NCI-H2196 treated with DMSO at 0.1 percent for 48 hours (cell line): Measurements from ENCODE around the gene RNASE1.
"Not testable (repeated sequence)": the region's sequence is repeated elsewhere in the genome, so short reads cannot be mapped to it uniquely, and the experiment has no call there.

ENCODE experiments used
- DNase-seq: peaks from one replicate; lab custom pipeline; 2025; ENCODE audit not compliant: unreplicated experiment; lab: John Stamatoyannopoulos, UW

Gene RNASE1

DNA sequence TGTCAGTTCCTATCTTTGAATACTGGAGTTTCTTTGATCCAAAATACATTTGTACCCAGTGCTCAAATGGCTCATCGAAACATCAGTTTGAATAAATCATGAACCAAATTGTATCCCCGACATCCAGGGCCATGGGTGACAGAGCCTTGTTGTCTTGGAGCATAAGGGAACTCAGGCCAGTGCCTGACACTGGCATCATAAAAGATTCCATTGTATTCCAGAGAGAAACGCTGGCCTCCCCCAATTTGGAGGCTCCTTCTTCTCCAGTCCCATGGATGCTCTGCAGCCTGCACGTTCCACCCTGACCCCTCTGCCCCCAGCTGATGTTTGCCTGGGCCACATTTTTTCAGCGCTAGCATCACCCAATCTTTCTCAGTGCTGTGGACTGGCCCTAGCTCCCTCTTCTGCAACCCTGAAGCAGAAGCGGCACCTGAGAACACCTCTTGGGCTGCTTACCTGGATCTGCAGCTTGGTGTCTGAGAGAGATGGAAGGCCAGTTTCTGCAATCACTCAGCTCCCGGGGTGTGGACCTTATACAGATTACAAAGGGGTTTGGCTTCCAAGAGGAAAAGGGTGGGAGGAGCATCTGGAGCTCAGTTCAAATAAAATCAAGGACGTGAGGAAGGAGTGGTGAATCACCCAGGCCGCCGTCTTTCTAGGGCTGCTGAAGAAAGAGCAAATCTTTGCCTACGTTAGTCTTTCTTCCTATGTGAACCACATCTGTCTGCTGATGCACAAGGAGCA is at the start of gene RNASE1:
Gene RNASE1 (minus strand): TSS at position 504 of the 744 bp plus-strand sequence. CDS start 776 bp downstream, outside the sequence.
- DNase-seq: no peak

DNA sequence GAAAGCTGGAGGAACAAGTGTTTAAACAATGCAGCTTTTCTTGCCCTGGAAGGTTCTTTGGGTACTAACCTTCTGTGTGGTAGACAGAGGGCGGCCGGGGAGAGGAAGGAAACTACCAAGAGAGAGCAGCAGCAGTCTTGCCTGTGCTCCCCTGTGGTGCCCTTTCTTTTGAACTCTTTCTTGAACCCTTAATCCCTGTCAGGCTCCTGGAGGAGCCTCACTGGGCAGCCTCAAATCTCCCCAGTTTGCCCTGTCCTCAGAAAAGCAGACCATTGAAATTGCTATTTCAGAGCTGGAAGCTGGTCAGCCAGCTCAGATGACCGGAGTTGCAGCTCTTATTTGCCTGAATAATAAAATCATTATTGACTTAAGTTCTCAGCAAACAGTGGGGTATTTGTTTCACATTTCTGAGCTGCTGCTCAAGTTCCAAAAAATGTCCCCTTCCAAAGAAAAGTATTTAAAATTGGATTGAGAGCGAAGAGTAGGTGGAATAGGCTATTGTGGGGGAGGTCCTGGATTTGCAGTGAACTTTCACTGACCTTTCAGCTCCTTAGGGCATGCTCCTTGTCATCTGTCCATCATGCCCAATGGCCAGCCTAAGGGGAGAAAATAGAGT is 46.4 kb upstream of the RNASE1 start:
- DNase-seq: no peak

DNA sequence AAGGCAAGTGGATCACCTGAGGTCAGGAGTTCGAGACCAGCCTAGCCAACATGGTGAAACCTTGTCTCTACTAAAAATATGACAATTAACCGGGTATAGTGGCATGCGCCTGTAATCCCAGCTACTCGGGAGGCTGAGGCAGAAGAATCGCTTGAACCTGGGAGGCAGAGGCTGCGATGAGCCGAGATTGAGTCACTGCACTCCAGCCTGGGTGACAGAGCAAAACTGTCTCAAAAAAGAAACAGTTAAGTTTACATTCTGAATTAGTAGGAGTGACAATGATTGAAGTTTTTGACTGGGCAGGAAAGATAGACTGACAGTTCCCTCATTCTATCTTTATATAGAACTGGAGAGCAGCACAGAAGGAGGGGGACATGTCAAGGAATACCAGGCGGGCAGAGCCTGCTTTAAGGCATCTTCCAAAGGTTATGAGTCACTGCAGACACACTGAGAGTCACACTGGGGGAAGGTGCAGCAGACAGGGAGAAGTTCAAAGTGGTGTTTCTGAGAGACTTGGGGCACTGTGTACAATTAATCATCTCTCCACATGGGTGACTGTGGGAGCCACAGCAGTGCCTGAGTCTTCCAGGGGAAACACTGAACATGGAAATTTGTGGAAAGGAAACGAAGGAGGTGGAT is 45.8 kb upstream of the RNASE1 start:
- no peak for DNase-seq

DNA sequence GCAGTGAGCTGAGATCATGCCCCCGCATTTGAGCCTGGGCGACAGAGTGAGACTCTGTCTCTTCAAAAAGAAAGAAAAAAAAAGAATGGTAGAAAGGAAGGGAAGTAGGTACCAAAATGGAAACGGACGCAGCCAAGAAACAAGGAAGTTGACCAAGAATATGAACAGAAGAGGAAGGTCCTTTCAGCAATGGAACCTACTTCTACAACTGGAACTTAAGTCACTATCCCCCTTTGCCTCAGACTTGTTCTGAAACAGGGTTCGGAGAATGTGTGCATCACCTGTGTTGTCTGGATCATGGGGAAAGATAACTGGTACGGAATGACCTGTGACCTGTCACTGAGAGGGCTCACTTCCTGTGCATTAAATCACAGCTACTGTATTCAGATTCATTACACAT is 43.9 kb upstream of the RNASE1 start:
- no peak for DNase-seq

DNA sequence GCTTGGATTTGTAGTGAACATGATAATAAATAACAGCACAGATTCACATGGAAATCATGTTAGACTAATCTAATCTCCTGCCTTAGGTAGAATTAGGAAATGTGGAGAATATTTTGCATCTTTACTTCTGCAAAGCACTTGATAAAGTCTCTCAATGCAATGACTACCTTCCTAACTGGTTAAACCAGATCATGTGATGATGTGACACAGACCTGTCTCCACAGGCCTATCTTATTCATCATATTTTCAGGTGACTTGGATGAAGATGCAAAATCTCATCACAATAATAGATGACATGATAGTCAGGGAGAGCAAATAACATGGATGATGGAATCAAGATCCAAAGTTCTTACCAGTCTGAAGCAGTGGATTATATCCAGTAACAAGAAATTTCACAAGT is 38.5 kb upstream of the RNASE1 start:
- no peak for DNase-seq

DNA sequence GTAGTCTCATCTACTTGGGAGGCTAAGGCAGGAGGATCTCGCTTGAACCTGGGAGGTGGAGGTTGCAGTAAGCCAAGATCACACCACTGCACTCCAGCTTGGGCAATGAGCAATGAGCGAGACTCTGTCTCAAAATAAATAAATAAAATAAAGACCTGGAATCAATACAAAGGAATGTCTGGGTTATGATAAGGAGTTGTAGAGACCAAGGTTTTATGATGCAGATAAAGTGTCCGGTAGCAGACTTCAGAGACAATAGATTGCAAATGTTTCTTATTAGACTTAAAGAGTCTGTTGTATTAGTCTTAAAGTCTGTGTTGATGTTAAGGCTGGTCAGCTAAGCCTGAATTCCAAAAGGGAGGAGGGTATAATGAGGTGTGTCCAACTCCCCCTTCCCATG is 35.2 kb upstream of the RNASE1 start:
- DNase-seq: no peak

DNA sequence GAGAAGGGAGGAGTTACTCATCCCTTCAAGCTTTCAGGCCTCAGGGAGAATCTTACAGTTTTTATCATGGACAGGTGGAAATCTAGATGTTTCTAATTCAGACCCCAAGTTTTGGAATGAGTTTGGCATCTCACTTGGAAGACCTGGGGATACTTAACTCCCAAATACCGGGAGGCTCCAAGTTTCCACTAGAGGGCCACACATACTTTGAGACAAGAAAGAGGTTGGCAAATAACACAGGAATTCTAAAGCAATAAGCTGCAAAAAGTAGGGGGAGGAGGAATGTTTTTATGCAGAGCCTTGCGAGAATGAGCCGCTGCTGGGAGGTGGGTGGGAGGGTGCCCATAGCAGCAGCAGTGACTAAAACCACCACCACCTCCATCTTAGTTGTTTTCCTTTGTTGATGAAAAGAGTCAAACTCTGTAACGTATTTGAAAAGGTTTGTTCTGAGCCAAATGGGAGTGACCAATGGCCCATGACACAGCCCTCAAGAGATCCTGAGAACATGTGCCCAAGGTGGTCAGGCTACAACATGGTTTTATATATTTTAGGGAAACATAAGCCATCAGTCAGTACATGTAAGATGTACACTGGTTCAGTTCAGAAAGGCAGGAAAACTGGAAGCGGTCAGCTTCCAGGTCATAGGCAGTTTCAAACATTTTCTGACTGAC is 34.2 kb upstream of the RNASE1 start:
- no peak for DNase-seq

DNA sequence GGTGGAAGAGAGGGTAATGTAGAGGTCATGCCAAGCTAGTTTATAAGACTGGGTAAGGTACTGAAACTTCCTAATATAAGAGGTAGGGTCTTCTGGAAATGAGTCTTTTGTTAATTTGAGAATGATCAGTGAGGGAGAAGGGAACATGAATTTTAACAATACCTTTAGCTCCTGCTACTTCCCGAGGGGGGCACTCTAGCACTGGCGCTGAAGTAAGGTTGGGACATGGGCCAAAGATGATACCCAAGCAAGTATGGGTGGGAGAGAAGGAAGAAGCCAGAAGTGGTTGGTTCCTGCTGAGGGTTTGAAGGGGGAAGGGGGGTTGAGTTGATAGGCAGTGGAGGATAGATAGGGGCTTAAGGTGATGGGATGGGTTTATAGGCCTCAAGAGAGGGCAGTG is 32.3 kb upstream of the RNASE1 start:
- no peak for DNase-seq

DNA sequence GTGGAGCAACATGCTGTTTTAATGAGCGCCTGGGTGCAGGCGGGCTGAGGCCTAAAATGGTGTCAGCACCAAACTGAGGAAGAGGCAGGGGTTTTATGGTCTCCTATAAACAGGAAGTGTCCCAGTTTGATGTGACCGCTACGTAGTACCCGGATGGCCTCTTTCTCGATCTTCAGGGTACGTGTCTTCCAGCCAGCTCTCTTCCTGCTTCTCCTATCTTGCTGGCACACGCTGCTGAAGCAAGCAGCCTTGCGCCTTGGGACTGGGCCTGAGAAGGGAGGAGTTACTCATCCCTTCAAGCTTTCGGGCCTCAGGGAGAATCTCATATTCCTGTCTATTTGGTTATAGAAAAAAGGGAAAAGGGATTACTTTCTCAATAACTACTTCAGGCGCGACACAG is 28.2 kb upstream of the RNASE1 start:
- DNase-seq: no peak

DNA sequence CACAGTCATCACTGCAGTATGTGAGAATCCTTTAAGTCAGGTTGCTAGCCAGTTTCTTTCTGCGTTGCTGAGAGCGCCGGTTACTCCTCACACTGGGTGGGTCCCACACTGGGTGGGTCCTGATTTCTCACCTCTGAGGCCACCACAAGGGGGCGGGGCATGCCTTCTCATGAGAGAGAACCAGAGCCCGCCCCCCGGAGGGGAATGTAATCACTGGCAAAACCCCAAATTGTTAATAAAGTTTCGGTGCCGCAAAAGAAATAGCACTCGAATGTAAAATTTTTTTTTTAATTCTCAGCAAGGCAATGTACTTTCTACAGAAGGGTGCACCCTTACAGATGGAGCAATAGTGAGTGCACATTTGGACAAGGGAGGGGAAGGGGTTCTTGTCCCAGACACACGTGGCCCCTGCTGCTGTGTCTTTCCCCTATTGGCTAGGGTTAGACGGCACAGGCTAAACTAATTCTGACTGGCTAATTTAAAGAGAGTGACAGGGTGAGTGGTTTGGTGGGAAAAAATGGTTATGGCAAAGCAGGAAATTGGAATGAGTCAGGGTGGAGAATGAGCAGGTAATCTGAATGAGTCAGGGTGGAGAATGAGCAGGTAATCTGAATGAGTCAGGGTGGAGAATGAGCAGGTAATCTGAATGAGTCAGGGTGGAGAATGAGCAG is 25.5 kb upstream of the RNASE1 start:
- not testable (repeated sequence) for DNase-seq

DNA sequence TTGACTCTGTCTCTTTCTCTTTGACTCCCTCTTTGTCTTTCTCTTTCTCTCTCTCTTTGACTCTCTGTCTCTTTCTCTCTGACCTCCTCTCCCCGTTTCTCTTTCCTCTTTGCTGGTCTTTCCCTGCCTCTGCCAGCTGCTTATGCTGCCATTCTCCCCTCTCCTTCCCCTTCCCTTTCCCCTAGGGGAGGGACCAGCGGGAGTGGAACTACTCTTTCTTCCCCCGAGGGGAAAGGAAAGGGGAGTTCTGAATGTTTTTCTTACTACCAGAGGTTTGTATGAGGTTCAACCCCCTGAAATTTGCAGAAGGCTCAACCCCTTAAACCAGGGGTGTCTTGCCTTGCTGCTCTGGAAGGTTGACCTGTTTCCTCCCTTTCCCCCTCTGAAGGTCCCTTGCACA is 24.7 kb upstream of the RNASE1 start:
- no peak for DNase-seq

DNA sequence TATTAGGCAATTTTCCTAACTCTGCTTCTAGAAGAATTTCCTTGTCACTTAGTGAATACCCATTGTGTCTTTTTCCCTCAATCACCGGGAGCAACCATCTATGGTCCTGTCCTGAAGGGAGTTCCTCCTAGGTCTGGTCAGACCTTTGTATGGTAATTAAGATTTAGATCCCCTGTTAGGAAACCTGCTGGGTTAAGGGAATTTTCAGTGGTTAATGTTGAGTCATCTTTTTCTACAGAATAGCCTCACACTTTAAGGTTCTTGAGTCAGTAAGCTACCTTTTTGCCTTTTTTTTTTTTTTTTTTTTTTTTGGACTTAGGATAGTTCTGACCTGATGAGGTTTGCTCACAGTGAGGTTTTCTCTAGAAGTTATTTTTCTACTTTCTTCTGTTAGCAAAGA is 24.0 kb upstream of the RNASE1 start:
- DNase-seq: not testable (repeated sequence)

DNA sequence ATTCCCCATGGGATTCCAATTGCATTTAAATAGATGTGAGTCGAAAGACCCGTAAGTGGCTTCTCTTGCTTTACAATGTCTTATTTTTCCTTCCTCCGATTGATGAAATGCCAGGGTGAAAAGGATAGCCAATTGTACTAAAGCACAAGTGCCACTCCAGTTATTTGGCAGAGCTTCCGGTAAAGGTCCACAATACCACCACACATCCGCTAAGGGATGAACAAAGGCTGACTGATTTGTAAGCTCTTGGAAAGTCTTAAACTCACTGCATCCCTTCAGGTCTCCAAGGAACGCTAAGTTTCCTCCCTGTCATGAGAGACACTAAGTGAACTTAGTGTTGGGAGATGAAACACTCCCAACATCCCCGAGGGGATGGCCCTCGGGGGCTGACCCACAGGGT is 21.2 kb upstream of the RNASE1 start:
- DNase-seq: no peak

DNA sequence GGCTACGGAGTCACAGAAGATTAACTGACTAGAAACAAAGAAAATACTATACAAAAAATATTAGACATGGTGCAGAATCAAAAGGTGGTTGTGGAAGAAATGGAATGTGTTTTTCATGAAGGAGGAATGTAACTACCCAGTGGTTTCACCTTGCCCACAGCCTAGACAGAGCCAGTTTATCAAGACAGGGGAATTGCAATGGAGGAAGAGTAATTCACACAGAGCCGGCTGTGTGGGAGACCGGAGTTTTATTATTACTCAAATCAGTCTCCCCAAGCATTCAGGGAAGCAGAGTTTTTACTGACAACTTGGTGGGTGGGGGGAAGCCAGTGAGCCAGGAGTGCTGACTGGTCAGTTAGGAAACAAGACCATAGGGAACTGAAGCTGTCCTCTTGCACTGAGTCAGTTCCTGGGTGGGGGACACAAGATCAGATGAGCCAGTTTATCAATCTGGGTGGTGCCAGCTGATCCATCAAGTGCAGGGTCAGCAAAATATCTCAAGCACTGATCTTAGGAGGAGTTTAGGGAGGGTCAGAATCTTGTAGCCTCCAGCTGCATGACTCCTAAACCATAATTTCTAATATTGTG is 19.0 kb upstream of the RNASE1 start:
- not testable (repeated sequence) for DNase-seq

DNA sequence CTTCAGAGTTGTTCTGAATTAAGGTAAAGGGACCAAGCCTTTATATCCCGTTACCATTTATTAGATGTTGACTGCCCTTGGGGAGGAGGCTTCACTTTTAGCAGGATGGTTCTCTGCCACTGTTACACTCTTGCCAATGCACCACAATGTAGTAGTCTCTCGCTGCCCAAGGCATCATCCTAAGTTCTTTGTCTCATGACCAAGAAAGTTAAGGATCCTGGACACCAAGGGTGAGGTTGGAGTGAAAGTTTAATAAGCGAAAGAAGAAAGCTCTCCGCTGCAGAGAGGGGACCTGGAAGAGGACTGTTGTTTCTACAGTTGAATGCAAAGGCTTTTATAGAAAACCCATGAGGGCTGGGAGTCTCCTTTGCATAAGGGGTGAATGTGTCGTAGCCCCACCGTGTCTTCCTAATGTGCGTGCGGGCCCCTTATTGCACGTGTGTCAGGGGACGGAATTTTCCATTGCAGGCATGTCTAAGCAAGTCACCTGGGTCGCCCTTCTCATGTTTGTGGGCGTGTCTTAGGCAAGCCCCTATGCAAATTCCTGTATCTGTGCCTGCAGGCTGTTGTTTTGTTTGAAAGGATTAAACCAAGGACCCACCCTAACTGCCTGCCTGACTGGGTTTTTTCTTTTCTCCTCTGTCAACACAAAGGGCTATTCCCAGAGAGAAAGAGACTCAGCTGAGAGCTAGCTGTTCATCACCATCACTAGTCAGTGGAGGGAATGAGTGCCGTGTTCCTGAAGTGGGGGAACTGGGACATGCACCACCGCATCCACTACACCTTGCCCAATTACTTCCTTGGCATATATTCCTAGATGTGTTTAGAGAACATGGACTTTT is 17.6 kb upstream of the RNASE1 start:
- no peak for DNase-seq

DNA sequence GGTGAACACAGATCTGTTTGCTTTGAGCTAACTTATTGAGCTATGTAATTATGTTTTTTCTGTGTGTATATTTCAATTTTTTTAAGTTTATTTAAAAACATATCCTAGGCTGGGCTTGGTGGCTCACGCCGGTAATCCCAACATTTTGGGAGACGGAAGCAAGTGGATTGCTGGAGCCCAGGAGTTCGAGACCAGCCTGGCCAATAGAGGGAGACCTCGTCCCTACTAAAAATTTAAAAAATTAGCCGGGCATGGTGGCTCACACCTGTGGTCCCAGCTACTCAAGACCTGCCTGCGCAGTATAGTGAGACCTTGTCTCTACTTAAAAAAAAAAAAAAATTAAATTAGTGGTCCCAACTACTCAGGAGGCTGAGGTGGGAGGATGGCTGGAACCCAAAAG is 16.2 kb upstream of the RNASE1 start:
- DNase-seq: no peak

DNA sequence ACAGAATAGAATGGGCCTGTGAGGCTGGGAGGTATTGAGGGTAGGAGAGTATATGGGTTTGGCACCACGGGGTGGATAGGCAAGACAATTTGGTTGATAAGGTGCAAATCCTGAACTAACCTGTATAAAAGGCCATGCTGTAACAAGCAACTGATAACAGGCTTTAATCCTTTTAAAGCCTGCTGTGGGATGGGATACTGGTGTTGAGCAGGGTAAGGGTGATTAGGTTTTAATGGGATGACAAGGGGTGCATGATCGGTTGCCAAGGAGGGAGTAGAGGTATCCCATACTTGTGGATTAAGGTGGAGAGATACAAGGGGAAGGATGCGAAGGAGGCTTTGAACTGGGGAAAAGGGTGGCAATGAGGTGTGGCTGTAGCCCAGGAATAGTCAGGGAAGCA is 13.3 kb upstream of the RNASE1 start:
- DNase-seq: not testable (repeated sequence)

DNA sequence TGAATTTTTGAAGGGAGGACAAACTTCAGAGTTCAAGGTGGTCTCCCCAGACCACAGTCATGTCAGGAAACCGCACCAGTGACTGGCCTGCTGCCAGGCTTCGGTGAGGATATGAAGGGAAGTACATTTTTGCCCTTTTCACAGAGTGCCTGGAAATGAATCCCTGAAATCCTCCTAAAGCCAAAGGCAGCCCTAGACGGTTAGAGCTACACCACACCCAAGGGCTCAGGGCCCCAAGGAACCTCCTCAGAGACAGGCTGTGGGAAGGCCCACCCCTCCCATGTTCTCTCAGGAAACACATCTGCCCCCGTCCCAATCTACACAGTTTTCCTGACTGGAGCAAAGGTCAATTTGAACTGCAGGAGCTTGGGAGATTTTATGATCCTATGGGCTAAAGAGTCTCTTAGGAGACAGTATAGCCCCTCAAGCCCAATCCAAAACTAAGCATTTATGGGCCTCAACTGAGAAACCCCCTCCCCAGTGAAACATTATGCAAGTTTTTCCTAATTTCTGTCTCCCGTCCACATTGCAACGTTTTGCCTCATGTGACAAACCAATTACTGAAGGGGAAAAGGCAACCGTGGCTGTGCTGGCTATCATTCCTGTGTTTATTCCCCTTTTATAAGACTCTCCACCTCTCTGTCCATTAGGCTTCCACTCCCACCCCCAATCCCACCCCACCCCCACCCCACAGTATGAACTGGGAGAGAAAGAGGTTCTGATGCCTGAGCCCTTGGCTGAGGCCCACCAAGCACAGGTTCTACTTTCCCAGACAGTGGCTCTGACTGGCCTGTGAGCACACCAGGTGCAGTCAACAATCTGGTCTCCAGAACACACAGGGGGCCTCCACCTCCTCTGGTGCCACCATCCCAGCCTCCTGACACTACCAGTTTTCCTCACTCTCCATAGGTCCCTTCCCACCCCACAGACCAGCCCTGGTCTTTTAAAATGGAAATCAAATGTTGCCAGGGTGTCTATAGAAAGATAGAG is 9.6 kb upstream of the RNASE1 start:
- DNase-seq: no peak

DNA sequence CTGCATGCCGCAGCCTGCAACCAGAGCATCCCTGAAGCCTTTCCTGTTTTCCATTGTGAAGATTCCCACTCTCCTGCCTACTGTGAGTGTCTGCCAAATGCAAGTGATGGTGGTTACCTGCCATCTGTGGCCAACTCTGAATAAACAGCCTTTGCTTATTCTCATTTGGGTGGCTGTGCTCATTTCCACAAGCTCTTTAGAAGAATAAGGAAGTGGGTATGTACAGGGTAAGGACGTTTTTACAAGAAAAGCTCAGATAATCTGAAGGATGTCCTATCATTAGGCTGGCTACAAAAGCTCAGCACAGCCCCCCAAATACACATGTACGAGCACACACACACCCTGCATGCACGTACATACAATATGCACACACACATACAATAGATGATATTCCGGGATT is 7.3 kb upstream of the RNASE1 start:
- DNase-seq: no peak
